Choroid plexus epithelial cell (primary cell): ENCODE data around the gene QRICH1.
"Not testable (repeated sequence)": the region's sequence is repeated elsewhere in the genome, so short reads cannot be mapped to it uniquely, and the experiment has no call there.

Experiments
- DNase-seq: peaks from one replicate; pipeline ENCODE4 v3.0.0-alpha.2; 2010; ENCODE audit warnings: low read depth
- H3K4me3 ChIP-seq: 2 replicates; pipeline ENCODE4 v1.5.1; 2011; ENCODE audit warnings: low read depth, mild to moderate bottlenecking, control low read depth, low read length, moderate library complexity
- CTCF ChIP-seq: conservative IDR thresholded peaks from 2 replicates; pipeline ENCODE4 v1.5.1; 2011; ENCODE audit warnings: low read depth, mild to moderate bottlenecking, control low read depth, inconsistent platforms, low read length, moderate library complexity

The QRICH1 gene

GRCh38 chr3:49013113-49013737 is 80.6 kb downstream of the QRICH1 start:
- no peak for DNase-seq
- no peak for TF ChIP-seq CTCF
- no peak overlapping the region for H3K4me3 ChIP-seq

GRCh38 chr3:49012441-49013017 is 81.3 kb downstream of the QRICH1 start:
- no peak for DNase-seq
- TF ChIP-seq CTCF: no peak
- no peak overlapping the region for H3K4me3 ChIP-seq

GRCh38 chr3:49009396-49009795 is 84.5 kb downstream of the QRICH1 start:
- DNase-seq: peak; percentile 94
- TF ChIP-seq CTCF: peak; percentile 14

GRCh38 chr3:49008627-49009026 is 85.2 kb downstream of the QRICH1 start:
- H3K4me3 ChIP-seq: peak overlapping the region; percentile 90

More at GRCh38 chr3:49009396-49009795, 84.5 kb downstream of the QRICH1 start:
- no peak overlapping the region for H3K4me3 ChIP-seq

GRCh38 chr3:49007771-49008528 is 85.9 kb downstream of the QRICH1 start:
- H3K4me3 ChIP-seq: peak overlapping the region; percentile 90
- DNase-seq: peak; percentile 90
- no peak for TF ChIP-seq CTCF

More at GRCh38 chr3:49008627-49009026, 85.2 kb downstream of the QRICH1 start:
- not testable (repeated sequence) for DNase-seq

GRCh38 chr3:49007068-49007770 is 86.7 kb downstream of the QRICH1 start, which contains the start of gene WDR6:
Gene WDR6, plus strand, starts transcription at chr3:49007391. Its CDS starts 41 bp downstream, at chr3:49007432.
- H3K4me3 ChIP-seq: peak within 1 kb of the TSS; percentile 90
- TF ChIP-seq CTCF: peak; percentile 52
- peak; percentile 99 for DNase-seq
